ENCODE data around the gene NKIRAS2.

GRCh38 chr17:42072323-42073187 lies 52.7 kb downstream of the NKIRAS2 start:
- TF ChIP-seq POLR2A (IDR thresholded peaks at IDR 0.05), result no peak
- TF ChIP-seq CTCF (IDR thresholded peaks at IDR 0.05), result no peak
